C1 segment of cervical spinal cord (tissue), 14 donors: Measurements from ENCODE around the gene TFF3.

Experiments used
- DNase-seq, 14 donors: peaks; one replicate each; lab custom pipeline; 2025; lab: John Stamatoyannopoulos, UW

The TFF3 gene

DNA sequence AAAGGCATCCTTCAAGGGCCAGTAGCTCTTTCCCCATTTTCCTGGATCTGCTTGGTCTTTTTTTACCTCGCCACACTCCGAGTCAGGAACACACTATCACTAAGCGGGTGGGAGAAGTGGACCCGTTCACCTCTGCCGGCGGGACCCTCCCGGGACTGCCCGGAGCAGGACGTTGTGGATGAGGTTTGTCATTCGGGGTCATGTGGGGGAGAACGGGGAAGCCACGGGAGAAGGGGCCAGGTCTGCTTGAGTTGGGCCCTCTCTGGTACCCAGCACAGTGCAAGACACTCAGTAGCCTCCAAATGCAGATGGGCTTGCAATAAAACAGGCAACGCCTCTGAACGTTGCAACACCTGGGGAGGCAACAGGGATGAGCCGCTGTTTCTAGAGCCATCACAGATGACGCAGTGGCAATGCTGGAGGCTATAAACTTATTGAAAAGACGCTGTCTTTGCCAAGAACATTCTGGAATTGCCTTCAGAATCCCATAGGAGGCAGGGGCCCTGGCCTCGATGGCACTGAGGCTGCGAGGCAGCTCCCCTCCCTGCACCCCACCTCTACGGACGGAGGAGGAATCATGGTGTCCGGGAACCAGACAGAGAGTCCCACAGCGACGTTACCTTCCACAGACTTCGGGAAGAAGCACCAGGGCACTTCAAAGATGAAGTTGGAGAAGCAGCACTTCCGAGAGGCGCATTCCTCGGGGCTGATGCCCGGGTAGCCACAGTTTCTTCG is 31.8 kb upstream of the TFF3 start:
- DNase-seq, result no peak

DNA sequence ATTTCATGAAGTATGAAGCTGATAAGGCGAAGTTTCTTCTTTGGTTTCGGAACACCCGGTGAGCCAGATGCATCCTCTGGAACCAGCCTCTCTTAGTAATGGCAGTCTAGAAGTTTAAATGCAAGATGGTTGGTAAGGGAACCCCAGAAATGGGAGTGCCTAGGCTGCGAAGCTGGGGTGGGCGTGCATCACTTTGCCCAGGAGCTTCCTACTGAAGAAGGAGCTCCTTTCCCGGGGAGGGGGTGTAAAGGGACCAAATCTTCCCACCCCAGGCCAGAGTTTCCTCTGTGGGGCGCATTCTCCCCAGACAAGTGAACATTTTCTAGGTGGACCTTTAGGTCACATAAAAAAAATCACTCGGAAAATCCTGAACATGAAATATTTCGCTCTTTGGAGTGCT is 31.2 kb upstream of the TFF3 start:
- DNase-seq, result no peak

DNA sequence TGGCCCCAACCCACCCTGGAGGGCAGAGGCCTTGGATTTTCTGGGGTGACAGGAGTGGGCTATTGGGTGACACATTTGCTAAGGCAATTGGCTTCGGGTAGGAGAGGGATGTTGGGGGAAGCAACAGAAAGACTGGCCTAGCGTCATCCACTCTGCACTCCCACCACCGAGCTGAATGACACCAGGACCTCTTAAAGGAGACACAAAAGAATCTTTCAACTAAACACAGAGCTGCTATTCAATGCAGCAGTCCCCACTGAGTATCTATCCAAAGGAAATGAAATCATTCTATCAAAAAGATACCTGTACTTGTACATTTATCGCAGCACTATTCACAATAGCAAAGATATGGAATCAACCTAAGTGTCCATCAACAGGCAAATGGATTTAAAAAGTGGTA is 29.4 kb upstream of the TFF3 start:
- DNase-seq, result no peak

DNA sequence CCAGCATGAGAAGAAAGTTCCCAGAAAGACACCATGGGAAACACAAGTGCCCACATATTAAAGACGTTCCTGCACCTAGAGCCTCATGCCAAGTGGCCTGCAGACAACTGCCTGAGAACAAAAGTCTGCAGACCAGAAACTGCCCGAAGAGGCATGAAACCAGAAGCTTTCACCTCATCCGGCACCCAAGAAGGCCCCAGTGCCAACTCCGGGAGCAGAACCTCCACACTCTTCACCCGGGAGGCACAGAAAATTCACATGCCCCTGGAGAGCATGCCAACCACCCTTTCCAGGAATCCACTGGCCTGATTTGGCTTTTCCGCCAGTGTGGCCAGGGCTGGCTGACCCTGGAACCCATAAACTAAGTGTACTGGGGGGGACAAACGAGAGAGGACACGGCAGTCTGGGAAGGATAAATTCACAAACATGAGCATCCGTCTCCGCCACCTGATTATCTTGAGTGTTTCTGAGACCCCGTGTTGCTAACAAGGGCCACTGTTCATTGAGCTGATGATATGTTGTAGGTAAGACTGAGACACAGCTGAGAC is 28.8 kb upstream of the TFF3 start:
- DNase-seq, result no peak

DNA sequence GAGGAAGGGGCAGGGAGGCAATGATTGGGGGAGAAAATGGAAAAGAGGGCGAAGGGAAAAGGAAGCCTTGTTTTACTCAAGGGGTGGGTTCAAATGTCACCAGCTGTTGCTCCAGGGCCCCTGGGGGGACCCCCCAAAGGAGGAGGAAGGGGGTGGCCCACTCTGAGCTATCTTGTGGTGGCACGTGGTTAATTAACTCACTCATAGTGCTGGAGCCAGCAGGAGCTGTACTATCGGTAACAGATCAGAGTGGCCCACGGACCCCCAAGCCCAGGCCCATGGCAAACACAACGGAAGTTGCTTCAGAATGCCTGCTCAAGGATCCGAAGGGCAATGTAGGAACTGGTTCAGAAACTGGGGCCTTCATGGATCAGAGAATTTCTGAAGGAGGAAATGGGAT is 28.3 kb upstream of the TFF3 start:
- no peak for DNase-seq

DNA sequence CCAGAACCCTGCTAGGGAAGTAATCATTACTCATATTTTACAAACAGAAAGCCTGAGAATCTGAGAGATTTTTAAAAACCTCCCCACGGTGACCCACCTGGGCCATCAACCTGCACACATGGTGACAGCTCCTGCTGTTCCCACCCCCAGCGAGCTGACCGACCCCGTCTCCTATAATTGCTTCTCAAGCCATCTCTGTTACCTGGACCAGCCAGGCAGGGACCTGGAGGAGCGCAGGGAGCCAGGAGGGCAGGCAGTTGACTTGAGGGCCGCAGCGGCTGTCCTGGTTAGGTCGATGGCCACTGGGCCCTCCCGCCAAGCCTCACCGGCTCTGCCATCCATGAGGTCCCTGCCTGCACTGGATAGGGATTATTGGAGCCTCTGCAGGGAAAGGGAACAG is 27.9 kb upstream of the TFF3 start:
- no peak for DNase-seq

DNA sequence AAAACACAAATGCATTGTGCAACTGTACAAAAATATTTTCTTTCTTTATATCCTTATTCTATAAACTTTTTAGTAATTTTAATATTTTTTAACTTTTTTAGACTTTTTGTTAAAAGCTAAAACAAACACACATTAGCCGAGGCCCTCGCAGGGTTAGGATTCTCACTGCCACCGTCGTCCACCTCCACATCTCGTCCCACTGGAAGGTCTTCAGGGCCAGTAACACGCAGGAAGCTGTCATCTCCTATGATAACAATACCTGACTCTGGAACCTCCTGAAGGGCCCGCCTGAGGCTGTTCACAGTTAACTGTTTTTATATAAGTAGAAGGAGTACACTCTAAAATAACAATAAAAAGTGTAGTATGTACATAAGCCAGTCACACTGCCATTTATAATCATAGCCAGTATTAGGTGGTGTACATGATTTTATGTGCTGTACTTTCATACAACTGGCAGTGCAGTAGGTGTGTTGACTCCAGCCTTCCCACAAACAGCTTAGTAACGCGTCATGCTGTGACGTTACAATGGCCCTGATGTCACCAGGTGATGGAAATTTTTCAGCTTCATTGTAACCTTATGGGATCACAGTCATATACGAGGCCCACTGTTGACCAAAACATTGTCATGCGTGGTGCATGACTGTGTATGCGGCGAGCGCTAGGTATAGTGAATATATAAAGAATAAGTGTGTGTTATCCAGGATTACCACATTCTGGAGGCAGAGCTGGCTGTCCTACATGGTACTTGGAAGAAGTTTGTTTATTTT is 26.8 kb upstream of the TFF3 start:
- no peak for DNase-seq

DNA sequence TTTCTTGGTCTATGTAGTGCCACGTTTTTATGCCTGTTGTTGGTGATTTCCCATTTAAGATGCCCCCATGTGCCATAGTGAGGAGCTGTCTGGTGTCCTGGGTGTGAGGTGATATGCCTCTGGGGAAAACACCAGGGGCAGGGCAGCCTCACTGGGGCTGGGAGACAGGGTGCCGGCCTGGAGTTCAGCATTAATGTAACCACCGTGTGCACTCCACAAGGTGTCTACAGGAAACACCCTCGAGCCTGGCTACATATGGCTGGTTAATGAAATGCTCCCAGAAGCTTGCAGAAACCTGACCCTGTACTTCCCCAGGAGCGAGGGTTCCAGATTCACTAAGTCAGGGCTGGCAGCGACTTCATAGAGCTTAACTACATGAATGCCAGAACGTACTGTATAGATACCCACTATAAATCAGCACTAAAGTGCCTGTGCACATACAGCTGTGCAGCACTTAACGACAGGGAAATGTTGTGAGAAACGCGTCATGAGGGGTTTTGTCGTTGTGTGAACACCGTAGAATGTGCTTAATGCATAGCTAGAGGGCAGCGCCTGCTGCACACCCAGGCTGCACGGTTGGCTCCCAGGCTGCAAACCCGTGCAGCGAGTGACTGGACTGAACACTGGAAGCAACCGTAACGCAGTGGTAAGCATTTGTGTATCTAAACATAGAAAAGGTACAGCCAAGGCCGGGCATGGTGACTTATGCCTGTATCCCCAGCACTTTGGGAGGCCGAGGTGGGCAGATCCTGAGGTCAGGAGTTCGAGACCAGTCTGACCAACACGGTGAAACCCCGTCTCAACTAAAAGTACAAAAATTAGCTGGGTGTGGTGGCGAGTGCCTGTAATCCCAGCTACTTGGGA is 25.2 kb upstream of the TFF3 start:
- DNase-seq, result no peak

DNA sequence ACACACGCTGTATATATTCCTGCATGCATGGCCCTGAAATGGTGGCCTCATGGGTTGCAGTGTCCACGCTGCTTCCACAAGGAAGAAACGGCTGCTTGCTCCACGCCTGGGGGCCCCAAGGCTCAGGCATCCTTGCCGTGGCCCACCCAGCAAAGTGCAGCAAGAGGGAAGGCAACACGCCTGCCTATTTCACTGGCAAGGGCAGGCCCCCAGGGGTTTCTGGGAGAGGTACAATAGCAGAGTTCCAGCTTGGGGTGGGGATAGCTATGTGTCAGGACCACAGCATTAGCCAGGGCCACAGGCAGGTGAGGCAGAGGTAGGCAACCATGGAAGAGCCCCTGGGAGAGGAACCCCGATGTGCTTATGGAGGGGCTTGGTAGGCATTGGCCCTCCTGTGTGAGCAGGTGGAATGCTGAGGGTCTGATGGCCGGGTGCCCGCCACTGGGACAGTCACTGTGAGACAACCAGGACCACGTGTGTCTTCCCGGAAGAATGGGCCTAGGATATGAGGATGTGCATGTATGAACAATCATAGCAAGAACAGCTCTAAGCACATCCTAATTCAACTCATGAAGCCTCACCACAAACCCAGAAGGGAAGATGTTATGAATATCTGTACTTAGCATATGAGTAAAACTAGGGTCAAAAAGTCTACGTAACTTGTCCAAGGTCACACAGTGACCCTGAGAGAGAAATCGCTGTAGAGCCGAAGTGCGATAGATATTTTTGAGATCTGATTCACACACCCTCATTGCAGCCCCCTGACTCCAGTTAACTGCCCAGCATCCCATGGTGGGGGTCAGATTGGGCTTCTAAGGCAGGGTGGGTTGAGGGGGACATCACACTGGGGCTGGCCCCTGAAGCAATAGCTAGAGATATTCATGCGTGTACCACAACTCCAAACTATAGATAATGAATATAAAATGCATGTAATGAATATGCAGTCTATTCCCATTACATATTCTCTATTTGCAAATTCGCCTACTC is 23.8 kb upstream of the TFF3 start:
- DNase-seq, result no peak

DNA sequence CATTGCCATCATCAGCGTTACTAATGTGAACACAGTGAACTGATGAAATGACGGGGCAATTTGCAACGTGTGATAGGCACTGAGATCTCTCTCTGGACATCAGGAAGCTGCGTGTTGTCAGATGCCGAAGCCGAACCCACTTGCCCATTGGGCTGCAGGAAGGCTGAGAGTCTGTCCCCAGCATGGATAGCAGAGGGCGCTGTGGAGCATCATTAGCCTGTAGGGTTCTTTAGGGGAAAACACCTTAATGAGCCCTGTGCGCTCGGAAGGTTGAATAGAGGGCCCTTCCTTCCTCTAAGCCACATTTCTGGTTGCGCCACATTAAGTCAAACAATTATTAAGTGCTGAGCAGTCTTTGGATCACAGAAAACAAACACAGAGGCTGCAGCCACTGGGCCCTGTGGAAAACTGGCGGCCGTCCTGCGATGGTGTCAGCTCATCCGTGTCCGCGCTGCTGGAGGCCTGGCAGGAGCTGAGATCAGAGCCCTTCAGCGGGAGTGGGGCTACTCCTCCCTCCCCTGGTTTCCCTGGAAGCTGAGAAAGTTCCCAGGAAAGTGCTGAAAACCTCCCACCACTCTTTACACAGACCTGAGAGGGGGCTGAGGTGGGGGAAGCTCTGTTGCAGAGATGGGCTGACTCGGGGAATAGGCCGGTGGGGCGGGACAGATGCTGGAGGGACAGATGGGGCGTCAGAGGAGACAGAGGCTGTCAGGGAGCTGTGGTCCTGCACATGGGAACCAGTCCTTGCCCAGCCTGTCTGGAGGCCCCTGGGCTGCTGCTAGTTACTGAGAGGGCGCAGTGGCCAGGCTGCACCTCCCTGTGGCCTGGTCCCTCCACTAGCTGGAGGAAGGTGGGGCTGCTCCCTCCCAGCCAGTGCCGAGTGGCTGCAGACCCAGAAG is 22.9 kb upstream of the TFF3 start:
- DNase-seq, result peak in 10 of 14 donors; percentile 10 to 67 (median 49)

DNA sequence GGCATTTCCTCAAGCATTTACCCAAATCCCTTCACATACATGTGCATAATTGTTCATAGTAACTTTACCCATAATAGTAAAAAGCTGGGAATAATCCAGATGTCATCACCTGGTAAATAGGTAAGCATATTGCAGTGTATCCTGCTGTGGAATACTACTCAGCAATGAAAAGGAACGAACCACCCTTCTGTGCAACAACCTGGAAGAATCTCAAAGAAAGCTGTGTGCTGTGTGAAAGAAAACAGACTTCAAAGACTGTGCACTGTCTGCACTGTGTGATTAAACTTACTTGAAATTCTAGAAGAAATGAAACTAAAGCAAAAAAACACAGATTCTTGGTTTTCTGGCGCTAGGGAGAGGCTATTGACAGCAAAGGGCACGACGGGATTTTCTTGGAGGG is 22.1 kb upstream of the TFF3 start:
- DNase-seq, result no peak

DNA sequence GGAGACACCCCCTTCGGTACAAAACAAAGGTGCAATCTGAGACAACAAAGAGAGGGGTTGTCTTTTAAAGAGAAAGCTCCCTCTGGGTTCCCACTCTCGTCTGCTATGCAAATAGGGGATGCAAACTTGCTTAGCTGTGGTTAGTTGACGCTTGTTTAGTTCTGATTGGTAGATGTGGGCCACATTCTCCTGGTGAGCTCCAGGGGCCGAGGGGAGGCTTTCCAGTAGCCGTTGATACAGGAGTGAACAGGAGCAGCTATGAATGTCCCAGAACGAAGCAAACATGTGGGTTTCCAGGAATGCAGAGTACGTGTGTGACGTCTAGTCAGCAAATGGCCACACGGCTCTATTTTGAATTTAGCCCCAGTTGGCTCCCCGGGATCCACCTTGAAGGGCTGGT is 20.8 kb upstream of the TFF3 start:
- DNase-seq, result no peak

DNA sequence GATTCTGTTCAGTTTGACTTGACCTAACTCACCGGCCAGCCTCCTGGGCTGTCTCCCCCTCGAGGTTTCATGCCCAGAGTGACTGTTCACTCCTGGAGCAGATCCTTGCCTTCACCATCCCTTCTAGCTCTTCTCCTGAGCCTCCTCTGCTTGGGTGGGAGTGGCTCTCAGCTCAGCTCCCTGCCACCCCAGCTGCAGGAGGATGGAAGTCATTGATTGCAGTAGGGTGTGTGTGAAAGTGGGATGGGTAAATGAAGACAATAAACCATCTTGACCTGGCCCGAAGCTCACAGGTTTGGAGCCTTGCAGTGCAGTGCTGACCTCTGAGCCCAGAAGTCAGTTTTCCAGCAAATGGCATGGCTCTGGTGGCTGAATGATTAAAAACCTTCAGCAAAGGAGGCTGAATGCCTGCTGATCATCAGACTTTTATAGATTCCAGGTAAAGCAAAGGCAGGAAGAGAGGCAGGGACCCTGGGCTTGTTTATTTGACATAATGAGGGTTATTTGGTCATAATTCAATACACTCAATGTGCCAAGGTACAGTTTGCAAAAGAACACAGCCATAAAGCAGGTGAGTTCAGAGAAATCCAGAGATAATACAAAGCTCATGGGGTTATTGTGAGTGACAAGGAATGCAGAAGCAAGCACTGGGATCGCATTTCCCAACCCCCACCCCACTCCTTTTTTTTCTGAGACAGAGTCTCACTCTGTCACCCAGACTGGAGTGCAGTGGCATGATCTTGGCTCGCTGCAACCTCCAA is 17.5 kb upstream of the TFF3 start:
- no peak for DNase-seq

DNA sequence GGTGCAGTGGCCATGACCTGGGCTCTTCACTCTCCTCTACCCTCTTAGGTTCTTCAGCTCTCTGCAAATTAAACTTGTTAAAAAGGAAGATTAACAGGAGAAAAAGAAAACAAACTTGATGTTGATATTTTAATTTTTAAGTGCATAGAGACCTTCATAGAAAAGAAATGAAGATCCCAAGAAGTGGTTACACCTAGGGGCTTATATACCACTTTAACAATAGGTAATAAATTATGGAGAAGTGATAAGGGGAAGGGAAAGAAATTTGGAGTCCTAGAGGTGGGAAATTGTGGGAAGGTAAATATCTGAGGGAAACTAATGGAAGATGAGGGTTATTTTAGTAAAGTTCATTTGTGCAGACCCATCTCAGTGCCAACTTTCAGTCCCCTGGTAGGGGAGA is 16.5 kb upstream of the TFF3 start:
- no peak for DNase-seq

DNA sequence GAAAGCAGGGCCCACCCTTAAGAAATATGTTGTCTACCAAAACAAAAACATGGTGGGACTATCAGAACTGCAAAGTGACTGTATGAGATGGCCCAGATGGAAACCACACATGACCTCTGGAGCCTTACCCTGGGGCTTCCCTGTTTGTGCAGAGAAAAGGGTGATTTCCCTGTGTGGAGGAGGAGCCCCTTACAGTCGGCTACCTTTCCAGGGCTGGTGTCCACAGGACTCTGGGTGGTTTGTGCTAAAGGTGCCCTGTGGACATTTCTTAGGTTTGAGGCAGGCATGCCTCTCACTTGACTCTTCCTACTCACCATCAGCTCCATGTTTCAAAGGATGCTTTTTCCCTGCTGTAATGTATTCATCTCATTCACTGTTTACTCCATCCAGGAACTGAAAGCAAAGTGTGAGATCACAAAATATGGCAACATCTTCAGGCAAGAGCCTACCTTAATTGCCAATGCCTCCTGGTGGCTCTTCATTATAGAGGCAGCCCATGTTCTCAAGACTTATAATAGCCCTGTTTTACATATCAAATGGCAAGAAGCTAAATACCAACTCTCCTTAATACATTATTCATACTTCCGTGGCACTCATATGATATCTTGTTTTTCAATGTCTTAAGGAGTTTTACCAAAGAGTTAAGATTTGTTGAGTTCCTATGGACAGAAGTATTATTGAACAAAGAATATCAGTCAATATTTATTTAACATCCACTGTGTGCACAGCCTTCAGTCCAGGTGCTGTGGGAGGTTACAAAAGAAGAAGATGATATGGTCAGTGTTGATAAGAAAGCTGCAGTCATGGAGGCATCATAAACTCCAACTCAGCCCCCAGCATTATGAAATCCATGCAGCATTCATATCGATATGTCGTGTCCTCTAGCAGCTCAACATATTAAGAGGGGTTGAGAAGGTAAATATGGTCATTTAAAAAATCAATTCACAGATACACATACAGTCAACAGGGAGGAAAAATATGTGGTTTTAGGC is 15.5 kb upstream of the TFF3 start:
- no peak for DNase-seq

DNA sequence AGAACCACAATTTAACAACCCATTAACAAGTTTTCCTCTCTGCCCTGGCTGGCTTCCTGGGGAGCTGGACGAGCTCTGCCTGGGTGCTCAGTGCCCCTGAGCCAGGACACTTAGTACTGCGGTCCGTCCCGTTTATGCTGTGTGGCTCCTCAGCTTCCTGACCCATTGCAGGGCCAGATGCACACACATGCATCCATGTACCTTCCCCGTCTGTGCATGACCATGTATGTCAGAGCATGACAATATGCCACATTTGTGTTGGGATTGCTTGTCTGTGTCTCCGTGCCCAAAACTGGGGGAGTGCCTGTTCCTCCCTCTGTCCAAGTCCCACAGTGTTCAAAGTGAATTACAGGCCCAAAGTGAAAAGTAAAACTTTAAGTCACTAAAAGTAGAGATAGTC is 9.7 kb upstream of the TFF3 start:
- no peak for DNase-seq

DNA sequence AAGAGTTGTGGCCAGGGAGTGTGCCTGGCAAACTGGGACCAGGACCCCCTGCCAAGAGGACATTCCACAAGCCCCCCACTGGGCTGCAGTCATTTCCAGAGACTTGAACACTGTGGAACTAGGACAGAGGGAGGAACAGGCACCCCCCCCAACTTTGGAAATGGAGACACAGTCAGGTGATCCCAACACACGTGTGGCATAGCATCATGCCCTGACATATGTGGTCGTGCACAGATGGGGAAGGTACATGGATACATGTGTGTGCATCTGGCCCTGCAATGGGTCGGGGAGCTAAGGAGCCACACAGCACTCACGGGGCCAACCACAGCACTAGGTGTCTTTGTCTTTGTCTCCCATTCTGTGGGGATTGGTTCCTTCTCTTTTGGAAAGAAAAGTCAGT is 6.6 kb upstream of the TFF3 start:
- no peak for DNase-seq

DNA sequence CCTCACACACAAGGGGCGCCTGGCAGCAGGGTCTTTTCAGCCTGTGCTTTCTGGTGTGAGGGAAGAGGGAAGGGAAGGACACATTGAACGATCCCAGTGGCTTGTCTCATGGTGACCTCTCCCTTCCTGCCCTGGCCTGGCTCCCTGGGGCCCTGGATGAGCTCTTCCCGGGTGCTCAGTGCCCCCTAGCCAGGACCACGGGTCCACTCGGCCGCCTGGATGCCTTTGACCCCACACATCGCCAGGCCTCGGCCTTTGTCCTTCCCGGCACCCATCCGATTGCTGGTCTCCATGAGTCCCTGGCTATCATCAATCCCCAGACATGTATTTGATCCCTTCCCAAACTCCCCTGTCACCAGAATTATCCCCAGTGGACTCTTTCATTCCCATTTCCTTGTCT is 6.0 kb upstream of the TFF3 start:
- DNase-seq, result no peak
